Calu3 (cell line): ENCODE measurements around the gene CCT5. TPM values are rescaled to one million over a fixed set of nuclear protein-coding genes. Genes with fewer than 3 reads are reported as not detected.

ENCODE experiments used
- BruUV-seq: library from RNA; stranded (reverse); fragments of 400-500 nt; replicated peaks from 2 replicates; lab custom pipeline; 2021; lab: Mats Ljungman, UMichigan
- CTCF ChIA-PET: fragments of 300-600 bp; sonication (Branson Sonifier 250); formaldehyde crosslinking; loops from one replicate; lab custom pipeline; 2022; ENCODE audit warnings: antibody characterized with exemption; lab: Charles Lee
- DNase-seq: peaks from one replicate; pipeline ENCODE4 v3.0.0; 2022
- H3K27ac Mint-ChIP-seq: one replicate; pipeline ENCODE4 v1.8.0; 2022; ENCODE audit warnings: mixed read lengths; ENCODE audit not compliant: unreplicated experiment
- H3K27me3 Mint-ChIP-seq: one replicate; pipeline ENCODE4 v1.8.0; 2022; ENCODE audit warnings: mixed read lengths; ENCODE audit not compliant: unreplicated experiment
- H3K36me3 Mint-ChIP-seq: one replicate; pipeline ENCODE4 v1.8.0; 2022; ENCODE audit warnings: mild to moderate bottlenecking, moderate library complexity, mixed read lengths; ENCODE audit not compliant: insufficient read depth, unreplicated experiment
- H3K4me1 Mint-ChIP-seq: one replicate; pipeline ENCODE4 v1.8.0; 2022; ENCODE audit warnings: mild to moderate bottlenecking, low read depth, mixed read lengths; ENCODE audit not compliant: unreplicated experiment
- H3K4me3 Mint-ChIP-seq: one replicate; pipeline ENCODE4 v1.8.0; 2022; ENCODE audit warnings: mild to moderate bottlenecking, low read depth, moderate library complexity, mixed read lengths; ENCODE audit not compliant: unreplicated experiment
- H3K9me3 Mint-ChIP-seq: one replicate; pipeline ENCODE4 v1.8.0; 2022; ENCODE audit warnings: low read depth, mixed read lengths; ENCODE audit not compliant: unreplicated experiment
- CTCF ChIP-seq: fragments of 200-600 bp; IDR thresholded peaks from one replicate; pipeline ENCODE4 v1.8.0; 2022; ENCODE audit warnings: antibody characterized with exemption; ENCODE audit not compliant: unreplicated experiment
- intact Hi-C: fragments of 100-400 bp; cut with micrococcal nuclease; formaldehyde crosslinking; loops from one replicate; pipeline ENCODE4 v1.10.0; 2022; ENCODE audit not compliant: unreplicated experiment
- total RNA-seq: library from RNA; stranded (reverse); gene quantifications from 2 replicates; pipeline ENCODE4 v1.2.3, GENCODE V29; 2022

The CCT5 gene
- total RNA-seq, 1 experiment from 2014 or later, result 410 TPM

- H3K4me3 Mint-ChIP-seq, result no peak overlapping the region
- CTCF ChIA-PET, result no interaction called here
- intact Hi-C loops, result no loop called here
- no peak overlapping the region for H3K27ac Mint-ChIP-seq
- no peaks in the 10 kb centered on the region for H3K36me3 Mint-ChIP-seq
- no peaks in the 10 kb centered on the region for H3K27me3 Mint-ChIP-seq
- no TSS peak for BruUV-seq
- no peak for DNase-seq
- TF ChIP-seq CTCF, result no peak
- H3K4me1 Mint-ChIP-seq, result no peaks in the 10 kb centered on the region
- no peaks in the 10 kb centered on the region for H3K9me3 Mint-ChIP-seq
These were observed 17.7 kb upstream of the CCT5 start for GRCh38 chr5:10232386-10232785.

- no peaks in the 10 kb centered on the region for H3K36me3 Mint-ChIP-seq
- H3K4me3 Mint-ChIP-seq, result no peak overlapping the region
- DNase-seq, result no peak
- H3K27me3 Mint-ChIP-seq, result no peaks in the 10 kb centered on the region
- no peaks in the 10 kb centered on the region for H3K4me1 Mint-ChIP-seq
- H3K27ac Mint-ChIP-seq, result no peak overlapping the region
- CTCF ChIA-PET, result no interaction called here
- TF ChIP-seq CTCF, result no peak
- no TSS peak for BruUV-seq
- no peaks in the 10 kb centered on the region for H3K9me3 Mint-ChIP-seq
- intact Hi-C loops, result loop anchor here (1.0 kb wide), 1 partner anchor 335 kb away; no protein-coding TSS in a partner anchor
These were observed 17.1 kb upstream of the CCT5 start for GRCh38 chr5:10233011-10233410.

- Mint-ChIP-seq H3K36me3 (no peaks in the 10 kb centered on the region), H3K27ac (no peak overlapping the region), H3K9me3 (no peaks in the 10 kb centered on the region), H3K4me3 (no peak overlapping the region), H3K27me3 (no peaks in the 10 kb centered on the region), H3K4me1 (no peaks in the 10 kb centered on the region)
- TF ChIP-seq CTCF, result no peak
- intact Hi-C loops, result loop anchor here (1.0 kb wide), 1 partner anchor 335 kb away; no protein-coding TSS in a partner anchor
- no TSS peak for BruUV-seq
- DNase-seq, result peak; percentile 43
- CTCF ChIA-PET, result no interaction called here
These were observed 16.6 kb upstream of the CCT5 start for GRCh38 chr5:10233505-10233904.

- no peaks in the 10 kb centered on the region for H3K9me3 Mint-ChIP-seq
- CTCF ChIA-PET, result no interaction called here
- H3K4me3 Mint-ChIP-seq, result no peak overlapping the region
- no peak for TF ChIP-seq CTCF
- H3K36me3 Mint-ChIP-seq, result no peaks in the 10 kb centered on the region
- no peaks in the 10 kb centered on the region for H3K27me3 Mint-ChIP-seq
- no TSS peak for BruUV-seq
- intact Hi-C loops, result no loop called here
- DNase-seq, result no peak
- H3K27ac Mint-ChIP-seq, result no peak overlapping the region
- H3K4me1 Mint-ChIP-seq, result no peaks in the 10 kb centered on the region
These were observed 14.7 kb upstream of the CCT5 start for GRCh38 chr5:10235350-10235749.
